Effector memory CD8-positive, alpha-beta T cell (primary cell): ENCODE data around the gene SUMF2.
A peak's percentile ranks its signal among the peaks of the same experiment; 100 is the strongest.
"Not testable (repeated sequence)": the region's sequence is repeated elsewhere in the genome, so short reads cannot be mapped to it uniquely, and the experiment has no call there.

Experiments
- ATAC-seq: fragments of 150-1000 bp; cut with Tn5 transposase; replicated peaks from 2 replicates; pipeline ENCODE4 v1.10.0; 2021; ENCODE audit warnings: mild to moderate bottlenecking, moderate library complexity
- DNase-seq, 3 experiments: peaks; one replicate each; pipeline ENCODE4 v3.0.0; 2021
- H3K27ac Mint-ChIP-seq, 2 donors: one replicate each; pipeline ENCODE4 v1.8.0; 2022; ENCODE audit warnings: mild to moderate bottlenecking in 2 of 2, mixed read lengths in 2 of 2, moderate library complexity in 2 of 2
- H3K27me3 Mint-ChIP-seq, 2 donors: one replicate each; pipeline ENCODE4 v1.8.0; 2022; ENCODE audit warnings: mixed read lengths in 2 of 2
- H3K36me3 Mint-ChIP-seq: one replicate; pipeline ENCODE4 v1.8.0; 2022; ENCODE audit warnings: mild to moderate bottlenecking, moderate library complexity, mixed read lengths; ENCODE audit not compliant: insufficient read depth
- H3K4me1 Mint-ChIP-seq, 2 donors: one replicate each; pipeline ENCODE4 v1.8.0; 2022; ENCODE audit warnings: low read depth in 2 of 2, mixed read lengths in 2 of 2
- H3K4me3 Mint-ChIP-seq, 2 donors: one replicate each; pipeline ENCODE4 v1.8.0; 2022; ENCODE audit warnings: mild to moderate bottlenecking in 2 of 2, mixed read lengths in 2 of 2, moderate library complexity in 2 of 2
- H3K9me3 Mint-ChIP-seq, 2 donors: one replicate each; pipeline ENCODE4 v1.8.0; 2022; ENCODE audit warnings: mixed read lengths in 2 of 2

Gene SUMF2

GRCh38 chr7:56079450-56080185 is 15.5 kb downstream of the SUMF2 start:
- no peak overlapping the region for H3K4me3 Mint-ChIP-seq

DNA sequence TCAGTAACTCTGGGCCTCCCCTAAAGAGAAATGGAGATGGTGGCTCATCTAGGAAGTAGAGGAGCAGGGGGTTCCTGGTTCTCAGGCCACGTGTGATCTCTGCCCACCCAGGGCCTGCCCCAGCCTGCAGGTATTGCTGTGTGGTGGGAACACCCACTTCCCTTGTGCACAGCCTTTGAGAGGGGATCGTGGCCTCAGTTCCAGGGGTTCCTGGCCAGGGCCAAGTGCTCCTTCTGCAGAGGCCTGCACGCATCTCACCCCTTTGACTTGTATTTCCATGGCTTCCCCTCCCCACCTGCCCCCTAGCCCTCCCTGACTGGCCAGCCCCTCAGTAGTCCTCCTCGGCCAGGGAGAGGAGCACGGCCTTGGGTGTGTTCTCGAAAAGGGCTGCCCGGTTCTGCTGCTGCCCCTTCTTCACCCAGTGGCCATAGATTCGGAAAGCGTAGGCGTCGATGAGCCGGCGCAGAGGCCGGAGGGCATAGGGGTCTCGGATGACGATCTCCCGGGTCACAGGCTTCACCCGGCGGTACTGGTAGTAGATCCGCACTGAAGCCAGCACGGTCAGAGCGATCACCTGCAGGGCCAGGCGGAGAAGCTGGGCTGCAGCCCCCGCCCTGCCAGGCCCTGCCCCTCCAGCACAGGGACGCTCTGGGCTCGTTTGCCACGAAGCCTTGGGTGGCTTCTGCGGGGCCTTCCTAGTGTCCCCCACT is 16.8 kb downstream of the SUMF2 start:
- not testable (repeated sequence) for DNase-seq, H3K9me3 Mint-ChIP-seq

More at GRCh38 chr7:56079450-56080185, 15.5 kb downstream of the SUMF2 start:
- H3K4me1 Mint-ChIP-seq: no peaks in the 10 kb centered on the region
- ATAC-seq (no peak), DNase-seq (no peak)
- H3K27me3 Mint-ChIP-seq: no peaks in the 10 kb centered on the region
- peak overlapping the region in 1 of 2 donors; percentile 84 for H3K27ac Mint-ChIP-seq
- H3K36me3 Mint-ChIP-seq: peaks cover 23% of the 10 kb centered on the region
- H3K9me3 Mint-ChIP-seq: no peaks in the 10 kb centered on the region

DNA sequence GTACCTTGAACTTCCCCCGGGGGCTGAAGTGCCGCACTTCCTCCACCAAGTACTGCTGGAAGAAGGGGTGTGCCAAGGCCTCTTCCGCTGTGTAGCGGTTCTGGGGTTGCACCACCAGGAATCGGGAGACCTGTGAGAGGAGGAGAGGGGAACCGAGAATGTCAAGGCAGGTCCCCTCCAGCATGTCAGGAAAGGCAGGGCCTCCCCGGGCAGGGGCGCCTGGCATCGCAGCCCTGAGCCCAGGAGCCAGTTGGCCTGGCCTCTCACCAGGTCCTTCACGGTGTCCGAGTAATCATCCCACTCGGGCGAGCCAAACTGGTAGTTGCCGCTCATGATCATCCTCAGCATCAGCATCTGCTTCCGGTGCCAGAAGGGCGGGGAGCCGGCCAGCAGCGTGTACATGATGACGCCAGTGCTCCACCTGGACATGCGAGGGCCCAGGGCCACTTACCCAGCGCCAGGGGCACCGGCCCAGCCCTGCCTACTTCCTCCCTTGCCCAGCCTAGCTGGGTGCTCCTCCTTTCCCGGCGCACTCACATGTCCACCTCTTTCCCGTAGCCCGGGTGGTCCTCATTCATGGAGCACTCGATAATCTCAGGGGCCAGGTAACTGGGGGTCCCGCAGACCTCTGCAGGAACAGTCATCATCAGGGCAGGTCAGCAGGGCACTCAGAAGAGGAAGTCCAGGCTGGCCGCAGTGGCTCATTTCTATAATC is 17.7 kb downstream of the SUMF2 start:
- Mint-ChIP-seq H3K36me3 (peaks cover 25% of the 10 kb centered on the region), H3K9me3 (no peaks in the 10 kb centered on the region), H3K27me3 (no peaks in the 10 kb centered on the region), H3K27ac (no peak overlapping the region), H3K4me1 (no peaks in the 10 kb centered on the region), H3K4me3 (no peak overlapping the region)
- DNase-seq: no peak
- no peak for ATAC-seq

More for the DNA sequence above, 16.8 kb downstream of the SUMF2 start:
- H3K4me3 Mint-ChIP-seq, H3K4me1 Mint-ChIP-seq, ATAC-seq, H3K27me3 Mint-ChIP-seq, H3K27ac Mint-ChIP-seq: not testable (repeated sequence)
- peaks cover 19% of the 10 kb centered on the region for H3K36me3 Mint-ChIP-seq

DNA sequence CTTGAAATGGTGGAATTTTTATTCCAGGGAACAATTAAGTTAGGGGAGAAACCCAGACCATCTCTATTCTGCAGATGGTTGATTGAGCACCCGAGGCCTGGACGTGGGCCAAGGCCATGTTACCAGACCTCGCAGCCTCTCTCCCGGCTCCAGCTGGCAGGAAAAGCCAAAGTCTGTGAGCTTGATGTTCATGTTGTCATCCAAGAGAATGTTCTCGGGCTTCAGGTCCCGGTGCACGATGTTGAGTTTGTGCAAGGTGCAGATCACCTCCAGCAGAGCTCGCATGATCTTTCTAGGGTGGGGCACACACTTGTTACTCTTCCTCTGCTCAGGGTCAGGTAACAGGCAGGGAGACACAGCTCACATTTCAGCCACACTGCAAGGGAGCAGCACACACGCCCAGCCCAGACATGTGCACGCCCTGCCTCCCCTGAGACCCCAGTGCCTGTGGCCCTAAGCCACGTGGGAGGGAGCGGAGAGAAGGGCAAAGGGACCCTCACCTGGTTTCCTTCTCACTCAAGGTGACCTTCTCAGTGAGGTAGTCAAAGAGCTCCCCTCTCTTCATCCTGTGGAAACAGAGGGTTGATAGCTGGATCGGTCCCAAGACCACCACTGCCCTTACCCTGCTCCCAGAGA is 19.2 kb downstream of the SUMF2 start:
- ATAC-seq (no peak), DNase-seq (no peak)
- H3K27me3 Mint-ChIP-seq: no peaks in the 10 kb centered on the region
- no peaks in the 10 kb centered on the region for H3K9me3 Mint-ChIP-seq
- H3K4me1 Mint-ChIP-seq: no peaks in the 10 kb centered on the region
- no peak overlapping the region for H3K4me3 Mint-ChIP-seq
- H3K36me3 Mint-ChIP-seq: peaks cover 31% of the 10 kb centered on the region
- H3K27ac Mint-ChIP-seq: no peak overlapping the region

GRCh38 chr7:56086761-56087160 is 22.7 kb downstream of the SUMF2 start:
- H3K36me3 Mint-ChIP-seq: peaks cover 35% of the 10 kb centered on the region
- H3K27ac Mint-ChIP-seq: peak overlapping the region in 1 of 2 donors; percentile 52
- H3K4me3 Mint-ChIP-seq: no peak overlapping the region

GRCh38 chr7:56087445-56087844 is 23.4 kb downstream of the SUMF2 start:
- Mint-ChIP-seq H3K27me3 (no peaks in the 10 kb centered on the region), H3K4me3 (no peak overlapping the region)
- ATAC-seq: no peak

More at GRCh38 chr7:56086761-56087160, 22.7 kb downstream of the SUMF2 start:
- Mint-ChIP-seq H3K4me1 (no peaks in the 10 kb centered on the region), H3K9me3 (no peaks in the 10 kb centered on the region), H3K27me3 (no peaks in the 10 kb centered on the region)
- no peak for ATAC-seq
- no peak for DNase-seq

GRCh38 chr7:56091591-56091990 is 27.5 kb downstream of the SUMF2 start:
- H3K27ac Mint-ChIP-seq: no peak overlapping the region
- DNase-seq: no peak
- H3K36me3 Mint-ChIP-seq: peaks cover 23% of the 10 kb centered on the region
- H3K4me3 Mint-ChIP-seq: no peak overlapping the region
- H3K9me3 Mint-ChIP-seq: no peaks in the 10 kb centered on the region
- no peaks in the 10 kb centered on the region for H3K4me1 Mint-ChIP-seq
- no peak for ATAC-seq
- H3K27me3 Mint-ChIP-seq: no peaks in the 10 kb centered on the region

More at GRCh38 chr7:56087445-56087844, 23.4 kb downstream of the SUMF2 start:
- H3K9me3 Mint-ChIP-seq: no peaks in the 10 kb centered on the region
- H3K27ac Mint-ChIP-seq: no peak overlapping the region
- no peak for DNase-seq
- H3K4me1 Mint-ChIP-seq: no peaks in the 10 kb centered on the region
- peaks cover 29% of the 10 kb centered on the region for H3K36me3 Mint-ChIP-seq

DNA sequence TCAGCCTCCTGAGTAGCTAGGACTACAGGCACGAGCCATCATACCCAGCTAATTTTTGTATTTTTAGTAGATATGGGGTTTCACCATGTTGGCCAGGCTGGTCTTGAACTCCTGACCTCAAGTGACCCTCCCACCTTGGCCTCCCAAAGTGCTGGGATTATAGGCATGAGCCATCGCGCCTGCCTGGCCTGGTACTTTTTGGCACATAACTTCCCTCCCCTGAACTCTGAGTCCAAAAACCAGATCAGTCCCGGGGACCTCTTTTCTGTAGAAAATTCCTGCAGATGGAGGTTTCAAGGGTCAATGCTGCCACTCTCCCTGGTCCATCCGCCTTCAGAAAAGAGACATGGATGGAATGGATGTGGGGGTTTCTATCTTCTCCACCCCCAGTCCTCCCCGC is 28.3 kb downstream of the SUMF2 start:
- H3K9me3 Mint-ChIP-seq, DNase-seq, H3K4me3 Mint-ChIP-seq, H3K4me1 Mint-ChIP-seq, H3K27ac Mint-ChIP-seq, H3K27me3 Mint-ChIP-seq, ATAC-seq: not testable (repeated sequence)
- peaks cover 25% of the 10 kb centered on the region for H3K36me3 Mint-ChIP-seq

DNA sequence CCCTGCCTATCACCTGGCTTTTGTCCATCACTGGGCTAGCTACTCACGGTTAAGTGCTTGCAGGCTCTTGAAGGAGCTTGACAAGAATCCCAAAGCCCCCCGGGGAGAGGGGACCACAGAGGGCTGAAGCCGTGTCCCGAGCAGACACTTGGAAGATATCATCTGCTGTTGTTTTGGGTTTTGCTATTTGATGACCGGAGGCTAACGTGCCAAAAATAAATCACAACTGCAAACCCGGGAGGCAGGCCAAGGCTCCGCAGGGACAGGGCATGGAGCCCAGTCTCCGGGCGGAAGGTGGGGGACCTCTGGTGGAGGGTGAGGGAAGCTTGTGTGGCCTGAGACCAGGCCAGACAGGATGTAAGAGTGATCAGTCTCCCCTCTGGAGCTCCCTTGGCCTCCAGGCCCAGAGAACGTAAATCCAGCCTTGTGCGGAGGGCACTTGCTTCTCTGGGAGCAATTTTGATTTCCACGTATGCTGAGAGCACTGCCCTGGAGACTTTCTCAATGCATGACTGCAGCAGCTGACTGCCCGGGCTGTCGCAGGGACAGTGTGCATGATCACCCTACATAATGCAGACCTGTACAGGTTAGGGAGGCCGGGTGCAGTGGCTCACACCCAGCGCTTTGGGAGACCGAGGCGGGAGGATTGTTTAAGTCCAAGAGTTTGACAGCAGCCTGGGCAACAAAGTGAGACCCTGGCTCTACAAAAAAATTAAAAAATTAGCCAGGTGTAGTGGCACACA is 28.9 kb downstream of the SUMF2 start, which contains the start of gene PHKG1:
PHKG1 (minus strand) TSS at position 164 of the 743 bp plus-strand sequence. CDS start 4,011 bp downstream, outside the sequence.
- DNase-seq: no peak
- Mint-ChIP-seq H3K9me3 (no peaks in the 10 kb centered on the region), H3K4me3 (no peak within 1 kb of the TSS), H3K27me3 (no peaks in the 10 kb centered on the region), H3K4me1 (no peaks in the 10 kb centered on the region), H3K36me3 (peaks cover 23% of the 10 kb centered on the region), H3K27ac (no peak within 1 kb of the TSS)
- ATAC-seq: no peak

DNA sequence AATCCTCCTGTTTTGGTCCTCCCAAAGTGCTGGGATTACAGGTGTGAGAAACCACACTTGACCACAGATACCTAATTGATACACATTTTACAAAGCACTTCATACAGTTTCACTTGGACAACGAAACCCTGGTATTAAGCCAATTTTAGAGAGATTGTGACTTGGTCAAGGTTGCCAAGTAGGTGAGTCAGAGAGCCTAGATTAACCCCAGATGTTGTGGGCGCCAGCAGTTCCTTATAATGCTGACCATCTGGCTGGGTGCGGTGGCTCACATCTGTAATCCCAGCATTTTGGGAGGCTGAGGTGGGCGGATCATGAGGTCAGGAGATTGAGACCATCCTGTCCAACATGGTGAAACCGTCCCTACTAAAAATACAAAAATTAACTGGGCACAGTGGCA is 33.6 kb downstream of the SUMF2 start:
- Mint-ChIP-seq H3K4me1 (peaks cover 0 to 9% of the 10 kb centered on the region in 2 donors), H3K27me3 (no peaks in the 10 kb centered on the region), H3K36me3 (peaks cover 58% of the 10 kb centered on the region), H3K9me3 (no peaks in the 10 kb centered on the region), H3K27ac (peak overlapping the region in 1 of 2 donors; percentile 5), H3K4me3 (no peak overlapping the region)
- no peak for ATAC-seq
- no peak for DNase-seq

DNA sequence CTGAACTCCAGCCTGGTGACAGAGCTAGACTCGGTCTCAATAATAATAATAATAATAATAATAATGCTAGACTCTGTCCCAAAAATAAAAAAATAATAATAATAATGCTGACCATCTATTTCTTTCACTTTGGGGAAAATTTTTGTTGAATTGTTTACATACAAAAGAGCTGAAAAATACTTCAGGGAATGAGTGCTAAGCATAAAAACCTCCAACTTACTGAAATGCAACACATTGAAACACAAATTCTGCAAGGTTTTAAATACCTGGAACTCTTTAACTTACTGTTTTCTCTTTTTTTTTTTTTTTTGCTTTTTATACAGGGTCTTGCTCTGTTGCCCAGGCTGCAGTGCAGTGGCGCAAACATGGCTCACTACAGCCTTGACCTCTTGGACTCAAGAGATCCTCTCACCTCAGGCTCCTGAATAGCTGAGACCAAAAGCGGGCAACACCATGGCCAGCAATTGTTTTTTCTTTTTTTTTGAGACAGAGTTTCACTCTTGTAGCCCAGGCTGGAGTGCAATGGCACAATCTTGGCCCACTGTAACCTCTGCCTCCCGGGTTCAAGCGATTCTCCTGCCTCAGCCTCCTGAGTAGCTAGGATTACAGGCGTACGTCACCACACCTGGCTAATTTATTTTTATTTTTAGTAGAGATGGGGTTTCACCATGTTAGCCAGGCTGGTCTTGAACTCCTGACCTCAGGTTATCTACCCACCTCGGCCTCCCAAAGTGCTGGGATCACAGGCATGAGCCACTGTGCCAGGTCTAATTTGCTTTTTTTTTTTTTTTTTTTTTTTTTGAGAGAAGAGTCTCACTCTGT is 34.3 kb downstream of the SUMF2 start:
- not testable (repeated sequence) for DNase-seq, ATAC-seq, H3K4me1 Mint-ChIP-seq, H3K27ac Mint-ChIP-seq, H3K4me3 Mint-ChIP-seq, H3K9me3 Mint-ChIP-seq, H3K27me3 Mint-ChIP-seq
- H3K36me3 Mint-ChIP-seq: peaks cover 65% of the 10 kb centered on the region

DNA sequence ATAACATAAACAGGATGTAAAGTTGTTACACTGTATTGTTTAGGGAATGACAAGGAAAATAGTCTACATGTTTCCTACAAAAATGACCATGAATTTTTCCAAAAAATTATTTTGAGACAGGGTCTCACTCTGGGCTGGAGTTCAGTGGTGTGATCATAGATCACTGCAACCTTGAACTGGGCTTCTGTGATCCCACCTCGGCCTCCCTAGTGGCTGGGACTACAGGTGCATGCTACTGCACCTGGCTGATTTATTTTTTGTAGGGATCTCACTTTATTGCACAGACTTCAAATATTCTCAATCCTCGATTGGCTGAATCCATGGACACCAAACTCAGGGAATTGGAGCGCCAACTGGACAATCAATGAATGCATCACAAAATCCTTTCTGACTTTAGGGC is 35.6 kb downstream of the SUMF2 start:
- Mint-ChIP-seq H3K36me3 (peaks cover 71% of the 10 kb centered on the region), H3K9me3 (no peaks in the 10 kb centered on the region), H3K4me3 (no peak overlapping the region), H3K27ac (peak overlapping the region in 1 of 2 donors; percentile 49), H3K4me1 (peaks cover 2 to 9% of the 10 kb centered on the region in 2 donors), H3K27me3 (no peaks in the 10 kb centered on the region)
- ATAC-seq: no peak
- no peak for DNase-seq
